ENCODE measurements around the gene ADAM23. TPM values are rescaled to one million over a fixed set of nuclear protein-coding genes. Genes with fewer than 3 reads are reported as not detected.

Gene ADAM23
- total and polyA plus RNA-seq, 2 of the 13 experiments (the other 11 are each of a cell fraction or from before 2014, with no cell fraction given): 0.04 TPM; not detected in 1

- TF ChIP-seq KIAA2018 (CRISPR knock-in tag; IDR thresholded peaks at IDR 0.05; ENCODE audit: borderline replicate concordance) (no peak), KDM3A (CRISPR knock-in tag; IDR thresholded peaks at IDR 0.05; ENCODE audit: low read depth) (no peak), ZNF124 (CRISPR knock-in tag; IDR thresholded peaks at IDR 0.05) (no peak), ZC3H13 (CRISPR knock-in tag; IDR thresholded peaks at IDR 0.05) (no peak), ZNF362 (CRISPR knock-in tag; IDR thresholded peaks at IDR 0.05; ENCODE audit: borderline replicate concordance) (no peak), ISX (CRISPR knock-in tag; conservative IDR thresholded peaks at IDR 0.05) (no peak), ZBTB8A (CRISPR knock-in tag; IDR thresholded peaks at IDR 0.05; ENCODE audit: borderline replicate concordance, low read depth) (no peak), SMAD1 (CRISPR knock-in tag; IDR thresholded peaks at IDR 0.05; ENCODE audit: borderline replicate concordance, low read depth) (no peak), ZBTB4 (CRISPR knock-in tag; IDR thresholded peaks at IDR 0.05; ENCODE audit: borderline replicate concordance) (no peak), ZNF558 (CRISPR knock-in tag; IDR thresholded peaks at IDR 0.05; ENCODE audit: borderline replicate concordance) (no peak), REPIN1 (CRISPR knock-in tag; IDR thresholded peaks at IDR 0.05; ENCODE audit: borderline replicate concordance, low read depth) (no peak)
- TF ChIP-seq, protein P1, sequence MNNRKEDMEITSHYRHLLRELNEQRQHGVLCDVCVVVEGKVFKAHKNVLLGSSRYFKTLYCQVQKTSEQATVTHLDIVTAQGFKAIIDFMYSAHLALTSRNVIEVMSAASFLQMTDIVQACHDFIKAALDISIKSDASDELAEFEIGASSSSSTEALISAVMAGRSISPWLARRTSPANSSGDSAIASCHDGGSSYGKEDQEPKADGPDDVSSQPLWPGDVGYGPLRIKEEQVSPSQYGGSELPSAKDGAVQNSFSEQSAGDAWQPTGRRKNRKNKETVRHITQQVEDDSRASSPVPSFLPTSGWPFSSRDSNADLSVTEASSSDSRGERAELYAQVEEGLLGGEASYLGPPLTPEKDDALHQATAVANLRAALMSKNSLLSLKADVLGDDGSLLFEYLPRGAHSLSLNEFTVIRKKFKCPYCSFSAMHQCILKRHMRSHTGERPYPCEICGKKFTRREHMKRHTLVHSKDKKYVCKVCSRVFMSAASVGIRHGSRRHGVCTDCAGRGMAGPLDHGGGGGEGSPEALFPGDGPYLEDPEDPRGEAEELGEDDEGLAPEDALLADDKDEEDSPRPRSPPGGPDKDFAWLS (CRISPR knock-in tag; IDR thresholded peaks at IDR 0.05; ENCODE audit: borderline replicate concordance): no peak
Measured at GRCh38 chr2:206471524-206472062, 28.3 kb downstream of the ADAM23 start (continued).

All from HepG2 (cell line).